Hematopoietic multipotent progenitor cell treated with erythropoietin and hydrocortisone succinate and interleukin-3 and kit ligand, for 15 days (in vitro differentiated cells): Measurements from ENCODE around the gene RNPEPL1.

Experiments used
- DNase-seq: peaks from one replicate; pipeline ENCODE4 v3.0.0-alpha.2; 2015; ENCODE audit warnings: low spot score

The RNPEPL1 gene

DNA sequence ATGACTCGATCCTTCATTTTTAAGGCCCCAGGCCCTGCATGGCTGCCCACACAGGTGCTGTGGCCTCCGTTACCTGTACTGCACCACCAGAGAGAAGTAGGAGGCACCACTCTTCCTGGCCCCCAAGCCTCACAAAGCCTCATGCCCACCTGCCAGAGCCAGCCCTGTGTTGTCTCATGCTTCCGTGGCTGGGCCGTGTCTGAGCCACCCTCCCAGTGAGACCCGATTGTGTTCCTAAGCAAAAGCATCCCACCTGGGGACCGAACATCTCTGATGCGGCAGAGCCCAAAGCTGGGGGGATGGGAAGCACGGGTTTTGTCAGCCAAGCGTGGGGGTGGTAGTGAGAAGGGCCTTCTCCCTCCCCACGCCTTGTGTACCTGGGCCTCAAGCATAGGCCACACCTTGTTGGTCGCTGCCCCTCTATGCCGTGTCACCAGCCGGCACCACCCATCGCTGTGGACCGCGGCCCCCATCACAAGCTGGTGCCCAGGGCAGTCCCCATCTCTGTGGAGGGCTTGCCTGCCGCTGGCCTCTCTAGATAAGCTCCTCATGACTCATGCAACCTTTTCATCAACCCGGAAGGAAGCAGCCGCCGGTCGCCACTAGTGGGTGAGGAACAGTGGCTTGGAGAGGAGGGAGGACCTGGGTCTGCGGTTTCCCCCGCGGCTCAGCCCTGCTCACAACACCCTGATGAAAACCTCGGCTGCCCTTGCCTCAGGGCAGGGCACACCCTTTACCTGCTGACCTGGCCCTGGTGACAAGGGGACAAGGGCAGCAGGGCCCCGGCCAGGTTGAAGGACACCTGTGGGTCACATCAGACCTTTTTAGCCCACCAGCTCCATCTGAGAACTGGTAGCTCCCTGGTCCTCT is 2.7 kb upstream of the RNPEPL1 start:
- DNase-seq: peak; percentile 97

GRCh38 chr2:240566203-240567136 is 1.8 kb upstream of the RNPEPL1 start:
- peak; percentile 95 for DNase-seq

DNA sequence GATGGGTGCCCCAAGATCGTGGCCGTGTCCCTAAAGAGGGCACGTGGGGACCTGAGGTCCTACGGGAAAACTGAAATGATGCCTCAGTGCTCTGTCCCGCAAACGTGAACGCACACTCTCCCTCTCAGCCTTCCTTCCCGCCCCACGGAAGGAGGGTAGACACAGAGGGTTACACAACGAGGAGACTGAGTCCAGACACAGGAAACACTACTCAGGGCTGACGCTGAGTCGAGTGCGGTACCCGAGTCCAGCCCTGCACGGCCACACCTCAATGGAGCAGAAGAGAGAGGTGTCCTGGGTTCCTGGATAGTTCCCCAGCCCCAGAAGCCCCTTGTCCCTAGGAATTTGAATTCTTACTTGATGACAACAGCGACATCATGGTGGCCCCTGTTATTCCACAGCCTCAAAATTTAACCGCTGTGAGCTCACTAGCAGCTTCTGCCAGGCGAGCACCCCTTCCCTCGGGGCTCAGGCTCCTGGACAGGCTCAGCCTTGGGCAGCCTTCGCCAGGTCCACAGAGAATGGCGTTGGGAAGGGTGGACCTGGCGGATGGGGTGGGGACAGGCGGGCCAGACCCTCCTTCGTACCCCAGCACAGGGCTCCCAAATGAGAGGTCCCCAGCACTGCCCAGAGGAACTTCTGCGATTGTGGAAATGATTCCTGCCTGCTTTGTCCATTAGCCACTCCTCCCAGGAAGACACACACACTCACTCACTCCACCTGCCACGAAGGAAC is 980 bp upstream of the RNPEPL1 start:
- peak; percentile 43 for DNase-seq

- peak; percentile 79 for DNase-seq
These were observed 616 bp downstream of the RNPEPL1 start for GRCh38 chr2:240568678-240569522.

DNA sequence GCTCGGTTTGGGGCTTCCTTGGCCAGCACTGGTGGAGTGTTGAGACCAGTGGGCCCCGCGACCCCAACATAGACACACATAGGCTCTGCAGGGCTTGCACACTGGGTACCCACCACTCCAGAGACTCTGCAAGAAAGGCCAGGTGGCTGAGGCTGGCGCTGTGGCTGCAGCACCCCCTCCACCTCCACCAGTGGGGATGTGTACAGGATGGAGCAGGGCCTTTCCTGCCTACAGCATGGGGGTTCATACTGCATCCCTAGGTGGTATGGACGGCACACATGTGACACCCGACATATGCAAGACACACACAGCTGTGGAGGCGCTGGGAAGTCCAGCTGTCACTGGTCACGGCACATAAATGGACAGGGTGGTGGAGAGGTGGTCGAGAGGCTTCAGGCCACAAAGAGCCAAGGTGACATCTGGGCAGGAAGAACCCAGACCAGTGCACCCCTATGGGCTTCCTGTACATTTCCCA is 1.3 kb downstream of the RNPEPL1 start:
- DNase-seq: no peak

GRCh38 chr2:240569998-240570530 is 1.8 kb downstream of the RNPEPL1 start:
- no peak for DNase-seq

GRCh38 chr2:240570531-240571313 is 2.4 kb downstream of the RNPEPL1 start:
- DNase-seq: no peak

- no peak for DNase-seq
These were observed 3.2 kb downstream of the RNPEPL1 start for GRCh38 chr2:240571314-240571973.

DNA sequence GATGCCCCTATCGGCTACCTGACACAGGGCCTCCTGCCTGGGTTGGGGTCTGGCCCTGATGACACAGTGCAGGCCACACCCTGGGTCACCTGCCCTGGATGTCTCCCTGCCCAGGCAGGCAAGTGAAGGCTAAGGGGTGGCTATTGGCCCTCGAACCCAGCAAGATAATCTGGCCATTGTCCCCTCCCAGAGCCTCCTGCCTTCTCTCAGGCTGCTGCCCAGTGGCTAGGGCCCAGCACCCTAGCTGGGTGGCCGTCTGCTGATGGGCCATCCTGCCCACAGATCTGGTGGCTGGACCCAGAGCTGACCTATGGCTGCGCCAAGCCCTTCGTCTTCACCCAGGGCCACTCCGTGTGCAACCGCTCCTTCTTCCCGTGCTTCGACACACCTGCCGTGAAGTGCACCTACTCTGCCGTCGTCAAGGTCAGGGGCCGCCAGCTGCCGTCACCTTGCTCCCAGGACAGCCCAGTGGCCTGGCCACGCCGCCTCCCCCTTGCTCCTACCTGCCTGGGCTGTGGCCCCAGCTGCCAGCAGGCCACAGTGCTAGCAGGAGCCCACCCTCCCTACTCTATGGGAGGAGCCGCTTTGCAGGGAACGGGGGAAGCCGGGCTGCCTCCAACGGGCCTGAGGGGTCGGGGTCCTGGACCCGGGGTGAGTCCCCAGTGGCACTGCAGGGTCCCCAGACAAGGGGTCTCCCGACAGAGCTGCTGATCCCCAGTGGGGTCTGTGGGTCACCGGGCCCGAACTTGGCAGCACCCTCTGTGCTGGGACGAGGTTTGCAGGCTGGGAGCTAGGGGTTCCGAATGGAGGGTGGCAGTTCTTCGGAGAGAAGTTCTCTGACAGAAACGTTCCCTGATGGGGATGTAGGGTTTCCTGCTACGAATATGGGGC is 4.1 kb downstream of the RNPEPL1 start:
- no peak for DNase-seq

GRCh38 chr2:240573071-240573515 is 4.8 kb downstream of the RNPEPL1 start:
- no peak for DNase-seq

- DNase-seq: no peak
These were observed 5.5 kb downstream of the RNPEPL1 start for GRCh38 chr2:240573516-240574385.

DNA sequence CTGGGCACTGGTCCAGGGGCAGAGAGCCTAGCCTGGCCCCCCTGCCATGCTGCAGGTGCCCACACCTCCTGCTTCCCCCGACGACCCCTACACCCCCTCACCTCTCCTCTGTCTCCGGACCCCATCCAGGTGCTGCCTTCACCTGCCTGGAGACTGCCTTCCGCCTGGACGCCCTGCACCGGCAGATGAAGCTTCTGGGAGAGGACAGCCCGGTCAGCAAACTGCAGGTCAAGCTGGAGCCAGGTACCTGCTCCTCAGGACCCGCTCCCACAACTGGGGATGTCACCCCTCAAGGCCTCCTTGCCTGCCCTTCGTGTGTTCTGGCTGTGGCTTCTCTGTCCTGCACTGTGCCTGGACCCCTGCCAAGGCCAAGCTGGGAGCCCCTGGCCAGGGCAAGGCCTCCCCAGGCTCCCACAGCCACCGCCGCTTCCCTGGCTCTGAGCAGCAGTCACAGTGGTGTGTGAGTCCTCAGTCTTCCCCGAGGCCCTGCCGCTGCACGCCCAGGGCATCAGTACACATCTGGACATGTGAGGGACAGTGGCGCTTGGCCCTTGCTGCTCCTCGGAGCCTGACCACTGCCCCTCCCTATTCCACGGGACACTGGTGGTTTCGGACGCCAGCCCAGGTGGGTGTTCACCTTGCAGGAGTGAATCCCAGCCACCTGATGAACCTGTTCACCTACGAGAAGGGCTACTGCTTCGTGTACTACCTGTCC is 6.3 kb downstream of the RNPEPL1 start:
- DNase-seq: no peak

DNA sequence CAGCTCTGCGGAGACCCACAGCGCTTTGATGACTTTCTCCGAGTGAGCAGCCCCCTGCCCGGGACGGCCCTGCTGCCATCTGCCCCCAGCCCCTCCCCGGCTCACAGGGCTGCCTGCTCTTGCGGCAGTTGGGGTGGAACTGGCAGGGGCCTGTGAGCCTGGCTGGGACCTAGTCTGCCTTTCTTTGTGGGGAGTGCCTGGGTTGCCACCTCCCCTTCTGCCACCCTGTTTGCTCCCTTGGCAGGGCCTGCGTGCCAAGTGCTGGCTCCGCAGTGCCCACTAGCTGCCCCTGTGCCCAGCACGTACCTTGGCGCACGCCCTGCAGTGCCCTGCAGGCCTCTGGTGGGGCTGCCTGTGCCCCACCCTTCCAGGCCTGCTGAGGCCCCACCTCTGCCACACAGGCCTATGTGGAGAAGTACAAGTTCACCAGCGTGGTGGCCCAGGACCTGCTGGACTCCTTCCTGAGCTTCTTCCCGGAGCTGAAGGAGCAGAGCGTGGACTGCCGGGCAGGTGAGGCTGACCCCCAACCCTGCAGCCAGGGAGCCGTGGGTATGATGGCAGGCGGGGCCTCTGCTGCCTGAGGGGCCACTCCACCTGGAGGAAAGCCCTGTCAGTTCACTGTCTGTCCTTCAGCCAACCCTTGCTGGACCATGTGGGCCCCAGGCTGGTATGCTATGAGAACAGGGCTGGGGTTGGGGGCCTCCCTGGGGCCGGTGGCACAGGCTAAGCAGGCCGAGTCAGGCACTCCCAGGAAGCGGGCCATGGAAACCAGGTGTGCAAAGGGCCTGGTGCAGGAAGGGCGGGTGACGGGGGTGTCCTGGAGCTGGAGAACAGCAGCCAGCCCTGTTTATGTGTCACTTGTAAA is 7.0 kb downstream of the RNPEPL1 start:
- no peak for DNase-seq

DNA sequence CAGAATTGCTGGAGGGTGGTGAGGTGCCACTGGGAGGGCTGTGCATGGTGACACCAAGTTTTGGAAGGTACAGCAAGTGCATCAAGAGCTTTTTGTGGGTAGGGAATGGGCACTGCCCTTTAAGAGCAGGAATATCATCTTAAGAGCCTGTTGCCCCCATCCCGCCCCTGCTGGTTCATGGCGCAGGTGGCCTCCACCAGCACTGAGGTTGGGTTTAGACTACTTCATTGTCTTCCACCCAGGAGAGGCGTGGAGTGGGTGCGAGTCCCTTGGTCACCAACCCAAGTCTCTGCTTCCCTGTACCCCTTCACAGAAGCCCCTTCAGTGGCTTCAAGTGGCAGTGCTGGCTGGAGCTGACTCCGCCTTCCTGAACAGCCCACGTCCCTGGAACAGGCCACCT is 7.8 kb downstream of the RNPEPL1 start:
- no peak for DNase-seq

DNA sequence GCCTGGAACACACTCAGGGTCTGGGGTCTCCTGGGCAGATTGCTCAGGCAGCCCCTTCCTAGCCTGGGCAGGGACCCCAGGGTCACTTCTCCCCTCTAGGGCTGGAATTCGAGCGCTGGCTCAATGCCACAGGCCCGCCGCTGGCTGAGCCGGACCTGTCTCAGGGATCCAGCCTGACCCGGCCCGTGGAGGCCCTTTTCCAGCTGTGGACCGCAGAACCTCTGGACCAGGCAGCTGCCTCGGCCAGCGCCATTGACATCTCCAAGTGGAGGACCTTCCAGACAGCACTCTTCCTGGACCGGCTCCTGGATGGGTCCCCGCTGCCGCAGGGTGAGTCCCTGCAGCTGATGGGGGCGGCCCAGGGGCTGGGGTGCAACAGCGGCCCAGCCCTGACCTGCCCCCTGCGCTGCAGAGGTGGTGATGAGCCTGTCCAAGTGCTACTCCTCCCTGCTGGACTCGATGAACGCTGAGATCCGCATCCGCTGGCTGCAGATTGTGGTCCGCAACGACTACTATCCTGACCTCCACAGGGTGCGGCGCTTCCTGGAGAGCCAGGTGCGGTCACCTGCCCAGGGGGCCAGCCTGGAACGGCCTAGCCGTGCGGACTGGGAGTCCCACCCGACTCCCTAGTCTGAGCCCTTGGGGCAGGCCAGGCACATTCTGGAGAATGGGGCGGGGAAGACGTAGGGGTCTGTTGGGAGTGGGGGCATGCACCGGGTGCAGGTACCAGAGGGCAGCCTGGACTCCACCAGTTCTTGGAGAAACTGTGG is 8.3 kb downstream of the RNPEPL1 start:
- no peak for DNase-seq
